ENCODE results near the gene ART3. TPM values are rescaled to one million over a fixed set of nuclear protein-coding genes. Genes with fewer than 3 reads are reported as not detected.

The ART3 gene
- total RNA-seq = under 0.01 TPM in 1 of 2 replicates, not detected in the other

GRCh38 chr4:76074468-76074867 is at the start of gene ART3:
ART3 (plus strand) TSS chr4:76074709; CDS start chr4:76075890, 1,181 bp downstream.

GRCh38 chr4:76035799-76036380 is 38.6 kb upstream of the ART3 start, which contains the start of gene CXCL11:
CXCL11 (minus strand) TSS chr4:76036070; CDS start chr4:76035987, 83 bp downstream.

GRCh38 chr4:76148142-76148865 is 73.8 kb downstream of the ART3 start, which contains the start of gene NUP54:
NUP54 (minus strand) TSS chr4:76148397; CDS start chr4:76148374, 23 bp downstream.

Other genes with a start within 250 kb of the ART3 start
- not detected in 2 replicates for gene PPEF2, start 172.3 kb upstream of the ART3 start, total RNA-seq
- gene NAAA, start 133.7 kb upstream of the ART3 start, total RNA-seq = 29.4 and 42.7 TPM in 2 replicates
- 23.3 and 25.7 TPM in 2 replicates for gene SDAD1, start 83.8 kb upstream of the ART3 start, total RNA-seq
- gene CXCL9, start 67.2 kb upstream of the ART3 start, total RNA-seq = not detected in 2 replicates
- not detected in 2 replicates for gene CXCL10, start 51.2 kb upstream of the ART3 start, total RNA-seq
- not detected in 2 replicates for gene CXCL11, start 38.6 kb upstream of the ART3 start, total RNA-seq
- gene NUP54, start 73.7 kb downstream of the ART3 start, total RNA-seq = 42.5 and 49.1 TPM in 2 replicates
- gene SCARB2, start 139.1 kb downstream of the ART3 start, total RNA-seq = 70.0 and 76.0 TPM in 2 replicates
- 0.15 and 0.17 TPM in 2 replicates for gene FAM47E, start 177.0 kb downstream of the ART3 start, total RNA-seq
- gene STBD1, start 232.0 kb downstream of the ART3 start, total RNA-seq = 3.7 TPM in 2 replicates

All from bronchus fibroblast of lung (primary cell).